Stomach (tissue), 4 donors: ENCODE results near the gene CFAP54.

Experiments
- CTCF ChIP-seq, 7 experiments: fragments of 450-650 bp in 4 of 7; fragments of 200-600 bp in 3 of 7; sonication (generic) in 3 of 7; IDR thresholded peaks; one replicate each; pipeline ENCODE4 v1.5.1; 2016 to 2019; ENCODE audit warnings: antibody characterized with exemption in 7 of 7, control low read depth in 2 of 7, mild to moderate bottlenecking in 1 of 7
- EP300 ChIP-seq: sonication (generic); formaldehyde crosslinking; IDR thresholded peaks from one replicate; pipeline ENCODE4 v1.6.1; 2017; ENCODE audit warnings: antibody characterized with exemption
- POLR2A ChIP-seq, 4 donors: fragments of 450-650 bp; IDR thresholded peaks; one replicate each; pipeline ENCODE4 v1.6.1; 2016; ENCODE audit warnings: antibody characterized with exemption in 4 of 4, control low read depth in 2 of 4, mild to moderate bottlenecking in 1 of 4, moderate library complexity in 1 of 4

- TF ChIP-seq POLR2A (IDR thresholded peaks at IDR 0.05) (no peak), CTCF (IDR thresholded peaks at IDR 0.05) (no peak), EP300 (no peak)
Observed at GRCh38 chr12:96729886-96730285, 240.5 kb downstream of the CFAP54 start.
